ENCODE results near the gene RPRD1B.

Gene RPRD1B

DNA sequence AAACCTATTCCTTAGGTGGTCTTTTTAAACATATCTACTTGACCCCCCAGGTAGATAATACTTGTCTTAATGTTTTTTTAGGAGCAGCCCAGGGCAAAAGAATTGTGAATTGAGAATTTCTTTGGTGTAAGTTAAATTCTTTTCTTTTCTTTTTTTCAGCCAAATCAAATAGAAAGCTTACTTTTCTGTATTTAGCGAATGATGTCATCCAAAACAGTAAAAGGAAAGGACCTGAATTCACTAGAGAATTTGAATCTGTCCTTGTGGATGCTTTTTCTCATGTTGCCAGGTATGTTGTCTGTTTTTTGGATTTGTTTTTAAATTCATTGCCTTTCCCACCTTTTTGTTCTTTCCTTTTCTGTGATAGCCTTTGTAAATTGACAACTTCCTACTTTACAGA, 6.7 kb downstream of the RPRD1B start:
- no peak for DNase-seq

- no peak for DNase-seq
Measured at GRCh38 chr20:38043512-38044300, 10.2 kb downstream of the RPRD1B start.

- no peak for DNase-seq
Measured at GRCh38 chr20:38044685-38045084, 11.1 kb downstream of the RPRD1B start.

DNA sequence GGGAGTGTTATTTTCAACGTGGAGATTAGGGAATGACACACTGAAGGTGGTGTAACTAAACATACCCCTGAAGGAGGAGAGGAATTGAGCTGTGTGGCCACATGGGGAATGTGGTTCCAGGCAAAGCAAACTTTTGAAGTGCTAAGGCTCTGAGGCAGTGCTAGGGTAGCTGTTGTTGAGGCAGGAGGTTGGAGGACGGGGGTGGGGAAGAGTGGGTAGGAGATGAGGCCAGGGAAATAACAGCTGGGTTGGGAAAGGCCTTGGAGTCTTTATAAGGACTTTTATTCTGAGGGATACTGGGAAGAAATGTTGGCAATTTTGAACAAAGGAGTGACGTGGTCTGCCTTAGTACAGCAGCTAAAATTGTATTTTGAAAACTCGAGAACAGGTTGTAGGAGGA, 13.0 kb downstream of the RPRD1B start:
- DNase-seq, result no peak

DNA sequence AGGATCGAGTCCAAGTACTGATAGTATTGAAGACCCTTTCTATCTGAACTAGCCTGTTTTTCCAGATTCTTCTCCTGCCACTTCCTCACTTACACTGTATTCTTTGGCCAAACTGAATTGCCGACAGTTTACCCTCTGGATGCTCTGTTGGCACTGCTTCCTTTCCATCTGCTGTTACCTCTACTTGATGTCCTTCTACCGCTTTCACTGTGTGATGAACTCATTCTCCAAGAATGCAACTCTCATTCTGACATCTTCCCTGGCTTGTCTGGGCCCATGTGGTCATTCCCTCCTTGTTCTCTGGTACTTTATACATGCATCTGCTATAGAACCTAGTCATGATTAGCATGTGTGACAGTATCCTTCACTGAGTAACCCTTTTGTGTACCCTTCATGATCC, 16.3 kb downstream of the RPRD1B start:
- peak; percentile 12 for DNase-seq

DNA sequence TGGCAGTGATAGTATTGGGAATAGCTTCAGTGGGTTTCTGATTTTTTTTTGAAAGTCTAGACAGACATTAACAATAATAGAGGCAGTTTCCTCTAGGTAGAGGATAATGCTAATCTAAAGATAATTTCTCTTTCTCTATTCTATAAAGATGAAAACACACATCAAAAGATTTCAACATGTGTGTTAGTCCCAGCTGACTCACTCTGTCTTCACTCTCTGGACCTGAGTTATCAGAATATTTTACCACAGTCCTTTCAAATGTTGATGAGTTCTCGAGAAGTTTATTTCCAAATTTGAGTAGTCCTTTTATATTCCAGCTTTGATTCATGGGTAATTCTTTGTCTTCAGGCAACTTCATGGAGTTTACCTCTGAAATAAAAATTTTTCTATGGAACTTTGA, 17.1 kb downstream of the RPRD1B start:
- no peak for DNase-seq

GRCh38 chr20:38052870-38053269, 19.3 kb downstream of the RPRD1B start:
- DNase-seq, result no peak

GRCh38 chr20:38054647-38055046, 21.1 kb downstream of the RPRD1B start:
- DNase-seq, result no peak

DNA sequence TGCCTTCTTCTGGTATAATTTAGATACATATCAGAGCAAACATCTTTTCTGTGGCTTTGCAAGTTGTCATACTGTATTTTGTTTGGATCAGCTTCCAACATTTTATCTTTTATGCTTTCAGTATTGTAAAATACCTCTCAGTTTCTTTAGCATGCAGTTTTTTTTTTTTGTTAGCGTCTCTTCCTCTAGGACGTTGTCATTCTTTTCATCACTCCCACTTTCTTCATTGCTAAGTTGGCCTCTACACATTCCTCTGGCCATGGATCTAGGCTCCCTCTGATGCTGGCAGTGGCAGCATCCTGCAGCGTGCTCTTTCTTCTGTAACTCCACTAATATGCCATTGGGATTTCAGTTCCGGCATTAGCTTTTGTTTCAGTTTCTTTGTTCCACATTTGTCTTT, 21.7 kb downstream of the RPRD1B start:
- no peak for DNase-seq

- DNase-seq, result no peak
Measured at GRCh38 chr20:38055848-38056247, 22.3 kb downstream of the RPRD1B start.

DNA sequence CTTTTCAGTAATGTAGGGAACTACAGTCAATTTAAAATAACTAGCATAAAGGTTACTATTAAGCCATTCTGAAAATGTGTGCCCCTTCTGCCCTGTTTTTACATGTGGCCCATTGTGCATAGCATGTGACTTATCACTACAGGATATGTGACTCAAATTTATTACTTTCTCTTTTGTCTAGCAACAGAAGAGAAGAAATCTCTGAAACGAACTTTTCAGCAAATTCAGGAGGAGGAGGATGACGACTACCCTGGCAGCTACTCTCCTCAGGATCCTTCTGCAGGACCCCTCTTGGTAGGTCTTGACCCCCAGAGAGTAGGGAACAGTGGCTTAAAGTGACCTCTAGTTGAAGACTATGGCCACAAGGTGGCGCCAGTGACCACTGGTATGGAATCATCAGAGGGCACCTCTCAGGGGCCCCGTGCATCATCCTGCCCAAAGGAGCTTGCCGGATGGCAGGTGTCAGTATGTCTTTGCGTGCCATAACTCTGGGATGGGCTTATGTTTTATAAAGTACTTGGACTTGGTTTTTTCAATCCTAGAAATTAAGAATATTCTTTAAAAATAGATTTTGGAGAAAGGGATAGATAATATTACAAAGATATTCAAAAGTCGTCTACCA, 23.9 kb downstream of the RPRD1B start:
- peak; percentile 40 for DNase-seq

DNA sequence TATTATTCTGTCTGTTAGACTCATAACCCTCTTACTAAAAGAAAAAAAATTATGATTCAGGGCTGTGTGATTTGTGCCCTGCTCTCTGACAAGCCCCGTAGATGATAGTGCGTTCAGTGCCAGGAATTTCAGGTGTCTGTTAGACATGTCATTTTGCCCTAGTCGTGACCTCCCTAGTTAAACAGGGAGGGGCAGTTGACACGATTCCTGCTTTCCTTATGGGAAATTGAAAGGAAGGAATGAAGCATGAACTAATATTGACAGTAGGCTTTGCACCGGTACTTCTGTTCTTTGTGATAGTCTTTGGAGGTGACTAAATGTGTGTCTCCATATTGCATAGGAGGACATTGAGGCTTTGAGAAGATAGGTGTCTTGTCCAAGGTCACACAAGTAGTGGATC, 26.3 kb downstream of the RPRD1B start:
- peak; percentile 23 for DNase-seq

DNA sequence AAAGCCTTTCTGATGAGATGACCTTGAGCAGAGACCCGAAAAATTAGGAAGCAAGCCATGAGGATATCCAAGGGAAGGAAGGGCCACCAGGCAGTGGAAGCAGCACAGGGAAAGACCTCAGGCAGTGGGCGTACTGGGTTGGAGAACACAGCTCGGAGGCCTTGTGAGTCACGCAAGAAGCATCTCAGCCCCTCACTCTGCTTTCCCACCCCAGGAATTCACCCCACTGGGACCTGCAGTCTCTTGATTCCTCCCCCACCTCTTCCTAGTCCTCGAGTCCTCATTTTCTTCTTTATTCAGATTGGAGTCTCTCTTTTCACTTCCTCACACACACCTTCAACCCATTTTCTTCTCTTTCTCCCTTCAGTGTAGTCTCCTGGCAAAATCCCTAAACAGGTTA, 27.0 kb downstream of the RPRD1B start:
- DNase-seq, result no peak

DNA sequence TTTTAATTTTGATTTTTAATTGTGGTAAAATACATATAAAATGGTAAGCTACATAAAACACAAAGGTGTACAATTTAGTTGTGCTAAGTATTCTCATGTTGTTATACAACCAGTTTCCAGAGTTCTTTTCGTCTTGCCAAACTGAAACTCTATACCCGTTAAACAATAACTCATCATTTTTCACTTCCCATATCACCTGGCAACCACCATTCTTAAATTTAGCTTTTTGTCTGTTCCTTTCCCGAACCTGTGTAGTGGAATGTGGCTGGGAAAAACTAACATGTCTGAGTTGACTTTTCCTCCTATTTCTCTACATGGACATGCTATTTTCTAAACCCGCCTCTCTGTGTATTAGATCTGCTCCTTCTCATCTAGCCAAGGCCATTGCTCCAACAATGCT, 27.6 kb downstream of the RPRD1B start:
- no peak for DNase-seq

DNA sequence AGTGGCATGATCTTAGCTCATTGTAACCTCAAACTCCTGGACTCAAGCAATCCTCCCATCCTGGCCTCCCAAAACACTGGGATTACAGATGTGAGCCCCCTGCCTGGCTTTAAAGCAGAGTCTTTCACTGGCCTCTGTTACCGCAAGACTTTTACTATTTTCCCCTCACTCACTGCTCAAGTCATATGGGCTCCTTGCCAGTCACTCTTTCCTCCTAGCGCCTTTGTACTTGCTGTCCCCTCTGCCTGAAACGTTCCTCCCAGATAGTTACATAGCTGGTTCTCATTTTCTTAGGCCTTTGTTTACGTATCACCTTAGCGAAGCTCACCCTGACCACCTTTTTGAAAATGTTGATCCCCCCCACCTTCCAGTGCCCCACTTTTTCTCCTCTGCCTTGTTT, 29.3 kb downstream of the RPRD1B start:
- DNase-seq, result no peak

- no peak for DNase-seq
Measured at GRCh38 chr20:38063911-38064530, 30.5 kb downstream of the RPRD1B start.

DNA sequence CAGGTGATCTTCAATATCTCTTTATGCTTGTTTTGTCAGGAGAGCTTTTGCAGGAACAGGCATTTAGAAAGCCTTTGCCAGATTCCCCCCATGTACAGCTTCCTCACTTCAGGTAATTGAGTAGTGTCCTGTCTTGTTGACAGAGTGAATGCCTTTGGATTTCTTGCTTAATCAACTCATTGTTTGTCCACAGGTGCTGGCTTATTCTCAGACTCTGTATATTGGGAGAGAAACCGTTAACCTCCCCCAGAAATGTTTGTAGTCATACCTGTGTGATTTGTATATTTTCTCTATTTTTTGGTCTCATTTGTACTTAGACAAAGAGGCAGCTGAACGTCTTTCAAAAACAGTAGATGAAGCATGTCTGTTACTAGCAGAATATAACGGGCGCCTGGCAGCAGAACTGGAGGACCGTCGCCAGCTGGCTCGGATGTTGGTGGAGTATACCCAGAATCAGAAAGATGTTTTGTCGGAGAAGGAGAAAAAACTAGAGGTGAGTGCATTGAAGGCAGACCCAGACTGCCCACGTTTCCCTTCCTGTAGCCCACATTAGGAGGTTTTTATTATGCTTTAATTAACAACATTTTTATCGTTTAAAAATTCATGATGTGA, 32.3 kb downstream of the RPRD1B start:
- peak; percentile 46 for DNase-seq

DNA sequence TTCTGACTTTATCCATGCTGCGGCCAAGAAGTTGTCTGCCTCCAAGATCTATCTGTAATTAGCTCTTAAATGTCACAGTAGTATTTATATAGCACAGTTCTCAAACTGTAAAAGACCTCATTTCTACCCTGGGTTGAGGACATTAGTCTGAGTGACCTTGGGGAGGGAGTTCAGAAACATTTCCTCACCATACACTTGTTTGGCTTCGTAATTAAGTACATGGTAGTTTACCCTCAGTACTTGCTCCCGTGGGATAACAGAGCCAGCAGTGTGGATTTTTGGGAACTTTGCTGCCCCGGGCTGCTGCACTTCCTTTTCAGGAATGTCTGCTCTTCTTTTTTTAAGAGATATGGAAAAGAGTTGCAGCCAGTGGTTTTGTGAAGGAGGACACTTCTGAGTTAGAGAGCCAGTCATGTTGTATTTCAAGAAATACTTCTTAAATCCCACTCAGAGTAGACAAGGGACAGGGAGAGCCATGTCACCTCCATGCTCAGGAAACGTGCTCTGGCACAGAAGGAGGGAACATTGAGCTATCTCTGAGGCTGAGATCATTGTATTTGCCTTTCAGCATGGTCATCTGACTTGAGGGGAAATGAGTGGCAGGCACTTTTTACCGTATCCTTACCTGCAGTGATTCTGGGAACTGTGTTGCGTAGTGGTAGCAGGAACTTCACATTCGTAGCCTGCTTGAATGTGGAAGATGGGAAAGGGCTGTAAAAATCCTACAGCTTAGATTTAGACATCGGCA, 33.6 kb downstream of the RPRD1B start:
- no peak for DNase-seq

GRCh38 chr20:38067717-38068365, 34.3 kb downstream of the RPRD1B start:
- DNase-seq, result no peak

DNA sequence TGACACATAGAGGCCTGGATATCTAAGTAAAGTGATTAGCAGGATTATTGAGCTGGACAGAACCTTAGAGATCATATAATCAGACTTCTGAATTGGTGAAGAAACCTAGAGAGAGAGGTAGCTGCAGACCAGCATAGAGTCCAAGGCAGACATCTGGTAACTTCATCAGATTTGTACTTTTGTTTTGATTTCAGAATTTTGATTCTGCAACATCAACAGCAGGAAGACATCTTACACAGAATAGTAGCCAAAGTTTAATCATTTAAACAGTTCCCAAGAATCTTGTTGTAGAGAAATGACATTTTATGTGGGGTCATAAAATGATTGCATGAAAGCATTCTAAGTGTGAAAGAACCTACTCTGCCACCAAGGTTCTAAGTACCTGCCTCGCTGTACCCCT, 39.4 kb downstream of the RPRD1B start:
- DNase-seq, result no peak

DNA sequence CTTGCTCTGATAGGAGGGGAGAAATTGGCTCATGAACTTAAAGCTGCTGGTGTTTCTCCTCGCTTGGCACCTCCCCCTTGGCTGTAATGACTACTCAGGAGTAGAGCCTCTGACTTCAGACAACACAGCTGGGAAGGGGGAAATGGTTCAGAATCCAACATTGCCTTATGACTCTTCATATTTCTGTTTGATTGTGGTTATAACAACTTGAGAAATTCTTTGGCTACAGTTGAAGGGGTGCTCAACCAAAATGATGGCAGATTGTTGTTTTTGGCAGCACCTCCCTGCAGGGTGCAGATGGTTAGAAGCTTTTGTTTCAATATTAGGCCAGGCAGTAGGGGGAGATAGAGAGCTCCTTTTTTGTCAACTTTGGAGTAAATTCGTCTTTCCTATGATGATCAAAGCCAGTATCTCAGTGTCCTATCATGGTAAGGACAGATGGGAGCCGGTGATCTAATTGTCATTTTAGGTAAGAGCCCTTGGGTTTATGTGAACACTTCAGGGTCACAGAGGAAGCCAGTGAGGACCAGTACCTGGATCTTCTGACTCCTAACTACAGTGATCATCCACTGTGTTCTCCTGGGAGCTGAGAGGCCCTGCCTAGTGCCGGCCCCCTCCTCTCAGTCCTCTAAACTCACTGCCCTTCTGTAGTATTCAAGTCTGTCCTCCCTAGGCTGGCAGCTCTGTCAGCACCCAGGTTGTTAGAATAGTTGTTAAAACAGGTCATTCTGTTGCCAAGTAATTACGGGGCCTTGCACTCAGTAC, 39.9 kb downstream of the RPRD1B start:
- DNase-seq, result peak; percentile 93

All from NCI-H2029 treated with DMSO at 0.1 percent for 48 hours (cell line).